DMS53 treated with DMSO at 0.1 percent for 48 hours (cell line): ENCODE data around the gene SPATA24.
"Not testable (repeated sequence)": the region's sequence is repeated elsewhere in the genome, so short reads cannot be mapped to it uniquely, and the experiment has no call there.

Experiments
- DNase-seq: peaks from one replicate; lab custom pipeline; 2025; ENCODE audit not compliant: unreplicated experiment; lab: John Stamatoyannopoulos, UW

Gene SPATA24

DNA sequence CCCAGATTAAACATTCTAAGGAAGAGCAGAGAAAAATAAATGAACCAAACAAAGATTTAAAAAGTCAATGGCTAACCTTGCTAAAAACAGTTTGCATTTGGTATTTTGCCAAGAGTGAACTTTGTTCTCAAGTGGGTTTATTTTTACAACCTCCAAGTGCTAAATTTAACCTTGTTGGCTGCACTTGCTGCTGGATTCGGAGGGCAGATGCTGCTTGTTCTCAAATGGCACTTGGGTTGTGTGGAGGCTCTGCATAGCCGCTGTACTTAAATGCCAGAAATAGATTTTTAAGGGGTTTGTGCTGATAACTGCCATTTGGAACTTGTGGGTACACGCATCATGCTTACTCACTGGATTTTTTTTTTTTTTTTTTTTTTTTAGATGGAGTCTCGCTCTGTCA is 13.3 kb upstream of the SPATA24 start:
- DNase-seq: no peak

DNA sequence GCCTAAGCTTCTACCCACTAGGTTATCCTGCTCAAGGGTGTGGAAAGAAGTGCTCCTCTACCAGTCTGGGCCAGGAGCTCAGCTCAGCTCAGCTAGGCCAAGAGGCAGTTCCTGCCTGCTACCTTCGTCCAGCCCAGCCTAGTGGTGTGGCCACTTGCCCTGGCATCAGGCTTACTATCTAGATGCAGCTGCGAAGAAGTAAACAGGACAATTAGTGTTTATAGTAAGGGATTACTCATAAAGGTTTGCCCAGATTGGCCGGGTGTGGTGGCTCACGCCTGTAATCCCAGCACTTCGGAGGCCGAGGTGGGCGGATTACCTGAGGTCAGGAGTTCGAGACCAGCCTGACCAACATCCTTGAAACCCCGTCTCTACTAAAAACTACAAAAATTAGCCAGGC is 12.8 kb upstream of the SPATA24 start:
- DNase-seq: no peak

DNA sequence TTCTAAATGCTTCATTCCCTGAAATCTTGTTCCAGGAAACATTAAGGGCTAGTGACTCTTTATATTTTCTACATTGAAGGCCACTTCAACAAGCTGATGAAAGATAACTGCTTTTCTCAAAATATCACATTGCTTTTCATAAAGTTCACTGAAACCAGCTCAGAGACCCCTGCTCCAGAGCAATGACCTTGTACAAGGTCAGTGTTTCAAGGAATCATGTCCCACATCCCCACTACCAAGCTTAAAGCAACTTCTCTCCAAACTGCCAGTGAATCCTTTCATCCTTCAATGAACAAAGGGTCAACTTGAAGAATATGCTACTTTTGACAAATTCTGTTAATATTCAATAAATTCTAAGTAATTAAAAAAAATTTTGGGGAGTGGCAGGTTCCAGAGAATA is 12.0 kb upstream of the SPATA24 start:
- no peak for DNase-seq

DNA sequence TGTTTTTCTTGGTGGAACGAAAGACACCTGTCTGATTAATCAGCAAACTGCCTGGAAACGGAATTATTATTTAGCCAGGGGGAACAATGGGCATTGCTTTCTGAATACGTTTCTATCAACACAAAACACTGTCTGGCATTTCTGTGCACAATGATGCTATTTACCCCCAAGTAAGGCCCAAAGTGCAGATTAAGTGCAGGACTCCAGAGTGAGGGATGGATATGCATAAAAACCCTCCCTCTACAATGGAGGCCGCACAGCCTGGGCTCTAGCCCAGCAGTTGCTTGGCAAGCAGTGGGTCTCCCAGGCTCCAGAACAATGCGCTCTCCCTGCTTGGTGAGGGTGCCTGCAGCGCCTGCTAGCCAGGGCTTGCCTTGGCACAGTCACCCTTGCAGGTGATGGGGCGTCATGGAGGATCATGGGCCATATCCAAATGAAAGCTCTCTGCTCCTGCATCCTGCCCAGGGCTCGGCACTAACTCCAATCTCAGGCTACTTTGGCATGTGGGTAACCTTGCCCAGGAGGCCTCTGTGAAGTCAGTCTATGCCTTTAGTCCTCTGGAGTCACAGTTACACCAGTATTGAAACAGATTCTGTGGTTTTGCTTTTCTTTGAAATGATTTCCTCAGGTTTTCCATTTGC is 11.5 kb upstream of the SPATA24 start:
- no peak for DNase-seq

DNA sequence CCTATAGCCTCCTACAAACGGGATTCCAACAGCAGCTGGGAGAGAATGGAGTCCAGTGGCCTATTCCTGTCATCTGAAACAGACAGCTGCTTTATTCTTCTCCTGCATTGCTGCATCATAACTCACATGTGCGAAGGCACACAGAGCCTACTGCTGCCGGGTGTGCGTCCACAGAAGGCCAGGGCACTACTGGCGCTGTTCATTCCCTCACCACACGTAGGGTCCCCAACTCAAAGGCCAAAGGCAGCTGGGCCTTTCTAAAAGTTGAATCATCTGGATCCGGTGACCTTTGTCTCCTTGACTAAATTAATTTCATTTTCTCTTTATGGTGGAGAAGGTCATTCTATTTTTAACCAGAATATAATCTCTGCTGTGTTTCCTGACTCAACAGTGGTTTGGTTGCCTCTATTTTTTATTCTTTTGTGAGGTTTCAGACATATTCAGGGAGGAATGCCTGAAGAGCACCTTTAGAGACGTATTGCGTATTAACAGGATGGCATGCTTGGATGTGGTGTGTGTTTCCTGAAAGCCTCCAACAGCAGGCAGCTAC is 10.8 kb upstream of the SPATA24 start:
- DNase-seq: no peak

DNA sequence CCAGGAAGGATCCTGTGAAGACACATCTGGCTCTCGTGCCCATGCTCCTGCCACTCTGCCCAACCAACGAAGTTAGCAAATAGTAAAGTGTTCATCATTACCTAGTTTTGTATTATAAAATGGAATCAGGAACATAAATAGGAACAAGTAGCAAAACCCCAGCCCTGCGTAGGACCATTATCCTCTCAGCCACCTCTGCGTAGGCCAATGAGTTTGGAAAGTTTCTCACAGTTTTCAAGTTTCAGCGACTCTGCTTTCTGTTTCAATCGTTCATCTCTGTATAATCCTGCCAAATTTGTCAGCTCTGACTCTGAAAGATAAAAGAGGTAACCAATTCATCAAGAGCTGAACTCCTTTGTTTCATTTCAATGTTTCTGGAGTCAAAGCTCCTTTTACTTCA is 10.1 kb upstream of the SPATA24 start:
- no peak for DNase-seq

DNA sequence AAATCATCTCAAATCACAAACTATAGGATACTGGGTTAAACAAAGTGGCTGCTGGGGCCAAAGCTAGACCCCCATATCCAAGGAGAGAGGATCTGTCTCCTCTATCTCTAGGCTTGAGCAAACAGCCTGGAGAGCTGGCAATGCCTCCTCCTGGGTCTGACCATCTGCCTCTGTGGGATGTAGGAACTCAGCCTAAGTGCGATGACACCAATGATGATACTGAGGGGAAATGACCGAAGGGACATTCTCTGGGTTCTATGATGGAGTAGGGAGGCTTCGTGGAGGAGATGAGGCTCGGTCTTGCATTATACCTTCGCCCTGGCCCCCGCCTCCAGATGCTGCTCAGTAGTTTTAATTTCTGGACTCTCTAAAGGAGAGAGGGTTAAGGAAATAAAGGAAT is 9.3 kb upstream of the SPATA24 start:
- no peak for DNase-seq

DNA sequence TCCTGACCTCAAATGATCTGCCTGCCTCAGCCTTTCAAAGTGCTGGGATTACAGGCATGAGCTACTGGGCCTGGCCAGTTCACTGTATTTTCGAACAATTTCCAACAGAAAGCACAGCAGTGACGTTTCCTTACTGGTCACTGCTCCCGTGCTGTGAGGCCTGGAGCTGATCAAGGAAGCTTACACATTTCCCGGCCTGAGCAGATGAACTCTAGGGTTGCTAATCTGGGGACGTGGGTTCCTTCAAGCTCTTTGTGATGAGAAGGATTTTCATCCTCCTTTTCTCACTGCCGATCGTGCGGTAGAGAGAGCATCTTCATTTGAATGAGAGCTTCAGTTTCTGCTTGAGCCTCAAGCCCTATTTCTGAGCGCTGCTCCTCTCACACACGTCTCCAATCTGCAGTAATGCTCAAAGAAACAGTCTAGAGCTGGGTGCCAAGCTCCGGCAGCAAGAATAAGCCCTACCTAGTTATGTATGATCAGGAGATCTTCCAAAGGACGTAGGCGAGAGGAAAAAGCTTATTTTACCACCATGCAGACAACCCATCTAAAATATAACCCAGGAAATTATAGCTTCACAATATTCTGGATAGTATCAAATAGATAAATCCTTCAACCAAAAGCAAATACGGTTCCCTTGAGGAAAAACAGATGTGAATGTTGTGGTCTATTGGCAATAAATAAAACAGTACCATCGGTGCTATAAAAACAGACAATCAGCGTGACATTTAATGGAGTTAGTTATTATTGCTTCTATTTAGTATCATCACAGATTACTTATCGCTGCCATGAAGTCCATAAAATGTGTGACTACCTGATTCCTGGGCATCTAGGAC is 7.3 kb upstream of the SPATA24 start:
- DNase-seq: no peak

DNA sequence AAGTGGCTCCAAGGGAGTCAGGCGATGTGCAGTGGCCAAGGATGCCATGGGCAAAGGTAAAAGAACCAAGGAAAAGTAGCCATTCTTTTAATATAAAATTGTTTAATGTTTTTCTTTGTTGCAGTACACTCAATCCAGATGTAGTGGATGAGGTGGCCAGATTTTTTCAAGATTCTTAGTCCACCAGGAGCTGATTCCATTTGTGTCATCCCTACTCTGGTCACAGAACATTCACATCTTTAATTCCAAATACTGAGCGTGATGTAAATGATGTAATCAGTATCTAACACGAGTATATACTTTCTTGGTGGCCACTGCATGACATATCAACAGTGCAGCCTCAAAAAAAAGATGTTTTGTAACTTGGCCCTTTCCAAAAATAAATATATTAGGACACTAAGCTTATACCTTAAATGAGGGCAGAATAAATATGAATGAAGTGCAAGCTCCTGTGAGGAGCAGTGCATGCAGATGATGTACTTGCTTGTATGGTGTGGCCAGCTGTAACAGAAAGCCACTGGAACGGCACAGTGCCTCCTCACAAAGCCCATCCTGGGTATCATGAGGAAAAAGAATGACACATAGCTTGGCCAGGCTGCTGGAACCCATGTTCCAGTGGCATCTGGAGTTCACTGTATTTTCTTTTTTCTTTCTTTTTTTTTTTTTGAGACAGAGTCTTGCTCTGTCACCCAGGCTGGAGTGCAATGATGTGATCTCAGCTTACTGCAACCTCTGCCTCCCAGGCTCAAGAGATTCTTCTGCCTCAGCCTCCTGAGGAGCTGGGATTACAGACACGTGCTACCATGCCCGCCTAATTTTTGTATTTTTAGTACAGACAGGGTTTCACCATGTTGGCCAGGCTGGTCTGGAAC is 6.5 kb upstream of the SPATA24 start:
- no peak for DNase-seq

DNA sequence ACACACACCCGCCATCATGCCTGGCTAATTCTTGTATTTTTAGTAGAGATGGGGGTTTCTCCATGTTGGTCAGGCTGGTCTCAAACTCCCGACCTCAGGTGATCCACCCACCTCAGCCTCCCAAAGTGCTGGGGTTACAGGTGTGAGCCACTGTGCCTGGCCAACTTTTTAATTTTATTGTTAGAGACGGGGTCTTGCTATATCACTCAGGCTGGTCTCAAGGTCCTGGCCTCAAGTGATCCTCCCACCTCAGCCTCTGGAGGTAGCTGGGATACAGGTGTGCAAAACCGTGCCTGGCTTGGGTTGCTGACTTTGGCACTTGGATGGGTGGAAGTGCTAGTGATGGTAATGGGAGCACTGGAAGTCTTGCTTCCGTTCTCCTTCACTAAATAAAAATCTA is 5.2 kb upstream of the SPATA24 start:
- not testable (repeated sequence) for DNase-seq

DNA sequence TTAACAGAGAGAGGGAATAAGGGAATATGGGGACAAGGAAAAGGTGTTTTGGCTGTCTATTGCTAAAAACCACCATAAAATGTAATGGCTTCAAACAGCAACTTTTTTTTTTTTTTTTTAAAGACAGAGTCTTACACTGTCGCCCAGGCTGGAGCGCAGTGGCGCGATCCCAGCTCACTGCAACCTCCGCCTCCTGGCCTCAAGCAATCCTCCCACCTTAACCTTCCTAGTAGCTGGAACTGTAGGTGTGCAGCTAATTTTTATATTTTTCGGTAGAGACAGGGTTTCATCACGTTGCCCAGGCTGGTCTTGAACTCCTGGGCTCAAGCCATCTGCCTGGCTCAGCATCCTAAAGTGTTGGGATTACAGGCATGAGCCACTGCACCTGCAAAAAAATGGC is 4.3 kb upstream of the SPATA24 start:
- no peak for DNase-seq

DNA sequence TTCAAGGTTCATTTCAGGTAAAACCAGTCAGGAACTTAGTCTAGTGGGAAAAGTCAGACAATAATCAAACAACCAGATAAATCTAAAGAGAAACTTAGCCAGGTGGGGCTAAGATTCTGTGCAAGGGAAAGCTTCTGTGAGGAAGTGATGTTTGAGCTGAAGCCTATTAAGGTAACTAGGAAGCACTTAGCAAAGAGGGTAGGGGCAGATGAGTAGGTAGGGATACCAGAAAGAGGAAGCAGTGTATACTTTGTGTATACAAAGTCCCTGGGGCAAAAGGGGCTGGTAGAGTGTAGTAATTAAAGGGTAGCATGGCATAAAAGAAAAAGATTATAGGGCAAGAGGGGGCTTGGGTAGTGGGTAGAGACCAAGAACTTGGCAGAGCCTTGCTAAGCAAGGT is 3.6 kb upstream of the SPATA24 start:
- DNase-seq: no peak

DNA sequence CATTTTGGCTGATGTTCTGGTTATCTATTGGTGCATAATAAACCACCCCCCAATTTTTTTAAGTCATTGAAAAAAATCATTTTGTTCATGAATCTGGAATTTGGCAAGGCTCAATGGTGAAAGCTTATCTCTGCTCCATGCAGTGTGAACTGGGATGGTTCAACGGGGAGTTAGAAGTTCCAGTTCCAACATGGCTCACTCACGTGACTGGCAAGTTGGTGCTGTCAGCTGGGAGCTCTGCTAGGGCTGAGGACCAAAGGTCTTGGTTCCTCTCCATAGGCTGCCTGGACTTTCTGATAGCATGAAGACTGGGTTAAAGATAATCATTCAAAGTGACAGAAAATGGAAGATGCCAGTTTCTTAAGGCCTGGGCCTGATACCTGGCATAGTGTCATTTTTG is 3.1 kb upstream of the SPATA24 start:
- DNase-seq: no peak

DNA sequence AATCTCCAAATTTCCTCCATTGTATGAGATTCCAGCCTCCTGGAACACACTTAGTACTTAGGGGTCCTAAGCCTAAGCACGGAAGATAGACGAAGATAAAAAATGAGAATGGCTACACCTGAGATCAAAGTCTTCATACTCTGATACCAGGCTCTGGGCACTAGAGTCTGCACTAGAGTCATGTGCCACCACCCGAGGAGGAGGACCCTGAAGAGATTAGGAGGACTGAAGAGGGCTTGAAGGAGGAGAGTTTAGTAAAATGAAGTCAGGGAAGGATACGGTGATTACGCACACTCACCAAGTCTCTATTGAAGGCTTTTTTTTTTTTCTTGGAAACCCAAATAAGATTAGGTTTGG is 573 bp upstream of the SPATA24 start:
- no peak for DNase-seq

DNA sequence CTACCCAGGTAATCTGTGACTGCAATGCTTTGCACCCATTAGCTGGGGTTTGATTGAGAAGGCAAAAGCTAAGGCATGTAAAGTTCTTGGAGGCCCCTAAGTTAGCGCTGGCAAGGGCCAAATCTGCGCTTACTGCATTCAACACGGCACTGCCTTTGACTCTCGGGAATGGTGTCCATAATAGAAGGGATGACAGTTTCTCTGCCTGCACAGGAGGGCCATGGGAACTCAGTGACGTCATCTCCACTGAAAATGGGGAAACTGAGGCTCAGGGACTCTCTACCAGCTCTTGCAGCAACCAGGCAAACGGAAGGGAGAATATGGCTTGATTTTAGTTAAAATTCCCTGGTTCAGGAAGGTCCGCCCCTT is 487 bp downstream of the SPATA24 start:
- no peak for DNase-seq

DNA sequence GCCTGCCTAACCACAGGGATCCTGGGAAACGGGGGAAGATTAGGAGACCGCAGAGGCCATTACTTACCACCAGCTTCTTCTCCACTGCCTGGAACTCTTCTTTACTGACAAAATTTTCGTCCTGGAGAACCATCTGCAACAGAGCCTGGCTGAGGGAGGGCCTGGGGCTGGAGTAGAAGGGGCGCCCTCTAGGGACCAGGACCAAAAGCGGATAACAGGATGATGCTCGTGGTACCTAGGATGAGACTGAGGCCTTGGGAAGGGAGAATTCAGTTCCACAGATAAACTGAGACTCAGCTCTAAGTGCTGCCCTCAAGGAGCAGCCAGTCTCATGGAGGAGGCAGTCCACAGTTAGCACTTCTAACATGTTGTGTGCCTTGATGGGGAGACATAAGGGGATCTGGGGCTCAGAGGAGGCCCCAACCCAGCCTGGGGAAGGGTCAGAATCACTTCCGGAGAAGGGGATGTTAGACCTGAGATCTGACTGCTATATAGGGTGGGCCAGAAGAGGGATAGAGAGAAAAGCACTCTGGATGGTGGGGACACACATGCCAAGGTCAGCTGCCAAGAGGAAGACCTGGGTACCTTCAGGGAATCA is 1.2 kb downstream of the SPATA24 start:
- peak; percentile 15 for DNase-seq

DNA sequence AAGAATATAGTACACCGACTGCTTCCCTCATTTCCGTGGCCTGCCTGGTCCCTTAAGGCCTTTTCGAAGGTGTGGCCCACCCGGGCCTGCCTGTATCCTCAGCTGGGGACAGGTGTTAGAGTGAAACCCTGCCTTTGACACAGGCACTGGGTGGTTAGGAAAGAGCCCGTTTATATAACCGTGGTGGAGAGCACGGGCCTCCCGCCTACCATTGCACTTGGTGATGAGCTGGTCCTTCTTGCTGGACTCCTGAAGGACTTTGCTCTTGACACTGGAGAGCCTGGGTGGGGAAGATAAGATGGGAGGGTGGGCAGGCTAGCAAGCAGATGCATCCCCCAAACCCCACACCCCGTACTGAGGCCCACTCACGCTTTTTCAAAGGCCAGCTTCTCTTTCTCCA is 2.3 kb downstream of the SPATA24 start:
- no peak for DNase-seq

DNA sequence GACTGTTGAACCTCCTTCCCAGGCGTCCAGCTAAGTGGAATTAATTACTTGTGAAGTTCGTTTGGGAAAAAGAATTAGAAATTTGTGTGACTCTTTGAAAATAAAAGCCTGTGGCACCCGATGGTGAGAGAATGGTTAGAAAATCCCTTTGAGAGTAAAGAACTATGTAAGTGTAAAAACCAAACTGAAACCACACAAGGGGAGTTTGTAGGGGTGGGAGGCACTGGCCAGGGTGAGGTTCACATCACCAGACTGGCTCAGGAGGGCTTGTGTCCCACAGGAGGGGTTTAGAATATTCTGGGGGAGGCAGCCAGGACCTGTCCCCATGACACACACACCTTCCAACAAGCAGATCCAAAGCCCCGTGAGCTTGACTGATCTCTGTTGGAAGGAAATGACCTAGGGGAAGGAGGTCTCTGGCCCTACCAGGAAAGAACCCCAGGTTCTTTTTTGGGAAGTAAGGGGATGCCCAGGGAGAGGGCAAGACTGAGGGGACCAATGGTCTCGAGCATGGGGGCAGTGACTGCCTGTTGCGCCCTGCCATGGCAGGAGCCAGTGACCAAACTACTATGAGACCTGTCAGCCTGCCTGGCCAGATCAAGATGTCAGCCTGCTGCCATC is 4.3 kb downstream of the SPATA24 start:
- no peak for DNase-seq

DNA sequence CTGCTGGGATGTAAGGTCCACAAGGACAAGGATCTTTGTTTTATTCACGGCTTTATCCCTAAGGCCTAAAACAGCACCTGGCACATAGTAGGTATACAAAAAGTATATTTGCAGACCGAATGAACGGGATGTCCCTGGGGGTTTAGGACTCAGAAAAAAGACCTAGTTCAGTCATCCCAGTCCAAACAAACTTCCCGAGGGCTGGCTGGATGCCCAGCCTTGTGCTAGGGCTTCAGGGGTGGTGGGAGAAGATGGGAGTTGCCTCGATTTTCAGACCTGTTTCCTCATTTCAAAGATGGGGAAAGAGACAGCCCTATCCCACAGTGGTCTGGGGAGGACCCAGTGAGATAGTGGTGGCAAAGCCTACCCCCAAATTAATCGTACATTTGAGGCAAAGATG is 6.0 kb downstream of the SPATA24 start:
- no peak for DNase-seq

DNA sequence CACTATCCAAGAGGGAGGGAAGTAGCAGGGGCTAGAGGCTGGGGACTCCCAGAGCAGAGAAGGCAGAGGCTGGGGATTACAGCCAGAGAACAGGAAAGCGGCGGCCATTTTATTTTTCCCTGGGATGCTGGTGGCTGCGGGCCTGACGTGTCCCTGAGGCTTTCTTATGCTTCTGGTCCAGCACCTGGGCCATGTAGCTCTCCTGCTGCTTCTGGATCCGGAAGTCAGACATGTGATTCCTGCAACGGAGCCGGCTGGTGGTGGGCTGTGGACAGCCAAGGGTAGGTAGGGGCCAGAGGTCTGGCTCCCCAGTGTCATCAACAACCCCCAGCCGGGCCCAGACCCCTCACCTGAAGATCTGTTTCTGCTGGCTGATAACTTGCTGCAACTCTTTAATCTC is 7.2 kb downstream of the SPATA24 start:
- DNase-seq: no peak
